Upper lobe of left lung (tissue), 4 donors: ENCODE data around the gene COL23A1.

Experiments used
- CTCF ChIP-seq, 6 experiments: fragments of 450-650 bp in 4 of 6; fragments of 200-600 bp in 2 of 6; sonication (generic) in 2 of 6; IDR thresholded peaks; one replicate each; pipeline ENCODE4 v1.5.1; 2016 to 2019; ENCODE audit warnings: antibody characterized with exemption in 6 of 6
- POLR2A ChIP-seq, 4 donors: fragments of 450-650 bp; IDR thresholded peaks; one replicate each; pipeline ENCODE4 v1.5.1; 2016 to 2017; ENCODE audit warnings: antibody characterized with exemption in 4 of 4, mild to moderate bottlenecking in 2 of 4

GRCh38 chr5:178323541-178323865, 266.7 kb downstream of the COL23A1 start:
- no peak for TF ChIP-seq CTCF (IDR thresholded peaks at IDR 0.05)
- TF ChIP-seq POLR2A (IDR thresholded peaks at IDR 0.05): no peak
